SK-N-MC (cell line): Measurements from ENCODE around the gene HK1.

Experiments used
- EZH2 ChIP-seq: fragments of 200-600 bp; sonication (generic); IDR thresholded peaks from one replicate; pipeline ENCODE4 v1.6.1; 2017; ENCODE audit warnings: antibody characterized with exemption
- FOXP2 ChIP-seq: optimal IDR thresholded peaks from 2 replicates; pipeline ENCODE3; 2011; ENCODE audit warnings: mild to moderate bottlenecking, moderate library complexity; ENCODE audit not compliant: insufficient read depth; ENCODE audit errors: extremely low read length, control extremely low read depth

DNA sequence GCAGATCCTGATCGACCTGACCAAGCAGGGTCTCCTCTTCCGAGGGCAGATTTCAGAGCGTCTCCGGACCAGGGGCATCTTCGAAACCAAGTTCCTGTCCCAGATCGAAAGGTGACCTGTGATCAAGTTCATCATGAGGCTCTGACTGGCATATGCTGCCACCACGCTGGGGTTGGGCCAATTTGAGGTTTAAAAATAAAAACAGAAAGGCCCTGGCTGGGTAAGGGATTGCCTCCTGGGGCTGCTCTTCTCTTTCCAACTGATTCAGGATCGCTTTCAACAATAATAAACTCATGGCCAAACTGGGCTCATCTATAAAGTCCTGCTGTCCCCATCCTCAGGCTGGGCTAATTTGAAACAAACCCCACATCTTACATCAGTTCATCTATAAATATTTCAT, 17.1 kb upstream of the HK1 start:
- TF ChIP-seq EZH2 (no peak), FOXP2 (no peak)
